Type B pancreatic cell (in vitro differentiated cells): Measurements from ENCODE around the gene DLX4. TPM values are rescaled to one million over a fixed set of nuclear protein-coding genes. Genes with fewer than 3 reads are reported as not detected.

Experiments
- DNase-seq: peaks from one replicate; pipeline ENCODE4 v3.0.0; 2021; ENCODE audit warnings: mixed read lengths; ENCODE audit not compliant: unreplicated experiment; ENCODE audit errors: extremely low spot score
- H3K27ac Mint-ChIP-seq: 2 replicates; pipeline ENCODE4 v1.8.0; 2021; ENCODE audit warnings: mild to moderate bottlenecking, mixed read lengths
- H3K27me3 Mint-ChIP-seq: 2 replicates; pipeline ENCODE4 v1.8.0; 2021; ENCODE audit warnings: mixed read lengths
- H3K36me3 Mint-ChIP-seq: 2 replicates; pipeline ENCODE4 v1.8.0; 2021; ENCODE audit warnings: mixed read lengths
- H3K4me1 Mint-ChIP-seq: one replicate; pipeline ENCODE4 v1.8.0; 2021; ENCODE audit warnings: mixed read lengths; ENCODE audit not compliant: unreplicated experiment
- H3K4me3 Mint-ChIP-seq: 2 replicates; pipeline ENCODE4 v1.8.0; 2021; ENCODE audit warnings: mild to moderate bottlenecking, mixed read lengths
- H3K9me3 Mint-ChIP-seq: 2 replicates; pipeline ENCODE4 v1.8.0; 2021; ENCODE audit warnings: mixed read lengths
- total RNA-seq: library from RNA; stranded (reverse); gene quantifications from 2 replicates; pipeline ENCODE4 v1.2.1, GENCODE V29; 2021; ENCODE audit warnings: low replicate concordance
- TF ChIP-seq, protein P1 (sequence below): fragments of 200-600 bp; sonication (generic); conservative IDR thresholded peaks from 2 replicates; pipeline ENCODE4 v1.5.0; 2021; ENCODE audit warnings: antibody characterized with exemption, mild to moderate bottlenecking

The DLX4 gene
- total RNA-seq, 1 donor from 2014 or later, result 10.4 TPM

DNA sequence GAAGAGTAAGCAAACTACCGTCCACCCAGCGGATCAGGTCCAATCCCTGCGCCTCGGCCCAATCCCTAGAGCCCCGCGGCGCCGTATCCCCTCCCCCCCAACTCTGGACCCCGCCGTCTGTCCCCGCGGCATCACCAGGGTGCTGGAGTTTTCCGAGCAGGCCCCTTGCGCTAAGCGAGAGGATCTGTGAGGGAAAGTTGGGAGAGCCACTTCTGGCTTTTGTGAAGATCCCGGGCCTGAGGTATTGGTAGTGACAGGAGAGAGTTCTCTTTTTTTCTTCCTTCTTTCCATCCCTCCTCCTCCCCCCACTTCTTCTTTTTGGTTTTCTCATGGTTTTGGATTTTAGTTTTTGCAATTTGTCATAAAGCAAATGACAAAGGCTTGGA lies 3.5 kb upstream of the DLX4 start:
- peaks cover 90% of the 10 kb centered on the region for H3K27me3 Mint-ChIP-seq
- peaks cover 1% of the 10 kb centered on the region for H3K9me3 Mint-ChIP-seq
- H3K4me3 Mint-ChIP-seq, result peak overlapping the region; percentile 77
- peaks cover 22% of the 10 kb centered on the region for H3K4me1 Mint-ChIP-seq
- no peak for DNase-seq
- TF ChIP-seq, protein P1, sequence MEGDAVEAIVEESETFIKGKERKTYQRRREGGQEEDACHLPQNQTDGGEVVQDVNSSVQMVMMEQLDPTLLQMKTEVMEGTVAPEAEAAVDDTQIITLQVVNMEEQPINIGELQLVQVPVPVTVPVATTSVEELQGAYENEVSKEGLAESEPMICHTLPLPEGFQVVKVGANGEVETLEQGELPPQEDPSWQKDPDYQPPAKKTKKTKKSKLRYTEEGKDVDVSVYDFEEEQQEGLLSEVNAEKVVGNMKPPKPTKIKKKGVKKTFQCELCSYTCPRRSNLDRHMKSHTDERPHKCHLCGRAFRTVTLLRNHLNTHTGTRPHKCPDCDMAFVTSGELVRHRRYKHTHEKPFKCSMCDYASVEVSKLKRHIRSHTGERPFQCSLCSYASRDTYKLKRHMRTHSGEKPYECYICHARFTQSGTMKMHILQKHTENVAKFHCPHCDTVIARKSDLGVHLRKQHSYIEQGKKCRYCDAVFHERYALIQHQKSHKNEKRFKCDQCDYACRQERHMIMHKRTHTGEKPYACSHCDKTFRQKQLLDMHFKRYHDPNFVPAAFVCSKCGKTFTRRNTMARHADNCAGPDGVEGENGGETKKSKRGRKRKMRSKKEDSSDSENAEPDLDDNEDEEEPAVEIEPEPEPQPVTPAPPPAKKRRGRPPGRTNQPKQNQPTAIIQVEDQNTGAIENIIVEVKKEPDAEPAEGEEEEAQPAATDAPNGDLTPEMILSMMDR, result no peak
- H3K27ac Mint-ChIP-seq, result no peak overlapping the region
- peaks cover 13% of the 10 kb centered on the region for H3K36me3 Mint-ChIP-seq

DNA sequence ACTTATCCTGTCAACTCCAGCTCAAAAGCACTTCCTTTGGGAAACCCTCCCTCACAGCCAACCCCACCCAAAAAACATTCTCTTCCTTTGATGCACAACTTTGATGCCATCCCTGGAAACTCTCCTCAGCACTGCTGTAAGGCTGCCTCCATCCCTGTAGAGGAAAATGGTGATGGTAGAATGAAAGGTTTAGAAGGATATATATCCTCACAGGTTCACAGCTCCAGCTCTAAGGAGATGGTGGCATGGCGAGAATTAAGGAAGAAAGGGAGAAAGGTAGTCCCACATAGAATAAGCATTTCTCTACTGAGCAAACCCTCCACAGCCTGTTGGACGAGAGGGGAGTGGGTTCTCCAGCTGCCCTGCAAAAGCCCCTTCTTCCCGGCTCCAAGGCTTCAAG lies 2.2 kb upstream of the DLX4 start:
- TF ChIP-seq, protein P1, result no peak
- peaks cover 4% of the 10 kb centered on the region for H3K9me3 Mint-ChIP-seq
- H3K4me1 Mint-ChIP-seq, result peaks cover 24% of the 10 kb centered on the region
- H3K27me3 Mint-ChIP-seq, result peaks cover 95% of the 10 kb centered on the region
- DNase-seq, result no peak
- H3K27ac Mint-ChIP-seq, result peak overlapping the region; percentile 3
- no peak overlapping the region for H3K4me3 Mint-ChIP-seq
- peaks cover 13% of the 10 kb centered on the region for H3K36me3 Mint-ChIP-seq

DNA sequence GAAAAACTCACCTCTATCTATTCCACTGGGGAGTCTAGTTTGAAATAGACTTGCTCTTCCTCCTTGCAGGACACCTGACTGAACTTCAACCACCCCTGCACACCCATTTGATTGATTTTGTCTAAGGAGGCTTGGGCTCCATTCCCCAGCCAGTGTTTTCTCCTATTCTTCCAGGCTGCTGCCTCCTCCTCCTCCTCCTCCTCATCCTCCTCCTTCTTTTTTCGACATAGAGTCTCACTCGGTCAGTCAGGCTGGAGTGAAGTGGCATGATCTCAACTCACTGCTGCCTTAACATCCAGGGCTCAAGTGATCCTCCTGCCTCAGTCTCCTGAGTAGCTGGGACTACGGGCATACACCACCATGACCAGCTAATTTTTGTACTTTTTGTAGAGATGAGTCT lies 1.8 kb upstream of the DLX4 start:
- H3K4me3 Mint-ChIP-seq, result peak overlapping the region; percentile 31
- DNase-seq, result no peak
- H3K27ac Mint-ChIP-seq, result no peak overlapping the region
- peaks cover 4% of the 10 kb centered on the region for H3K9me3 Mint-ChIP-seq
- peaks cover 95% of the 10 kb centered on the region for H3K27me3 Mint-ChIP-seq
- H3K4me1 Mint-ChIP-seq, result peaks cover 24% of the 10 kb centered on the region
- TF ChIP-seq, protein P1, result no peak
- peaks cover 13% of the 10 kb centered on the region for H3K36me3 Mint-ChIP-seq

DNA sequence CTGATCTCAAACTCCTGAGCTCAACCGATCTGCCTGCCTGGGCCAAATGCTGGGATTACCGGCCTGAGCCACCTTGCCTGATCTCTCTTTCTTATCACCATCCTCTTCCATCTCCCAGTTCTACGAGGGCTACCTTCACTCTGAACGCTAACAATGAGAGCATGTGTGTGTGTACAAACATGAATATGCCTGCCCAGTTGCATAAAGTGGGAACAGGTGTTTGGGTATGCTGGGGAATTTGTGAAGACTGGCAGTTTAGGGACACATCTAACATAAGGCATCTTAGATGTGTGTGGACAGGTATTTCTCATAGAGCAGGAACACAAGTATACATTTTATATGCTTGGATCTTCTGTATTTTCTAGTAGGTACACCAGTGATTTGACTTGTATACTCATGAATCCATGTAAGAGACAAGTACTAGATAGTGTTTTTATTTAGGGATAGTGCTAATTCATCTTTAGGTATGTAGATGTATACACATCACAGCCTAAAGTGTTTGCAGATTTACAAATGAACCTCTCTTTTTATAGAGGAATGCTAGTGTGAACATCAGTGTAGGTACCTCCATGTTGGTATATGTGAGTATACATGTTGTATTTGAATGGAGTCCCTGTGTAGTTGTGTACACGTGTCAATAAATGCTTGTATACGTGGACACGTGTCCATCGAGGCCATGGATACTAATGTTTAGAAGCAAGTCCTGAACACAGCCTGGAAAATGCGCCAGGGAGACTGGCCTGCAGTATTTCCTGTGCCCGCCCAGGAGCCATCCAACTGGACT lies 1.2 kb upstream of the DLX4 start:
- Mint-ChIP-seq H3K36me3 (peaks cover 13% of the 10 kb centered on the region), H3K27me3 (peaks cover 95% of the 10 kb centered on the region), H3K4me1 (peaks cover 24% of the 10 kb centered on the region), H3K27ac (no peak overlapping the region), H3K9me3 (peaks cover 4% of the 10 kb centered on the region), H3K4me3 (peak overlapping the region; percentile 31)
- TF ChIP-seq, protein P1, result no peak
- no peak for DNase-seq

DNA sequence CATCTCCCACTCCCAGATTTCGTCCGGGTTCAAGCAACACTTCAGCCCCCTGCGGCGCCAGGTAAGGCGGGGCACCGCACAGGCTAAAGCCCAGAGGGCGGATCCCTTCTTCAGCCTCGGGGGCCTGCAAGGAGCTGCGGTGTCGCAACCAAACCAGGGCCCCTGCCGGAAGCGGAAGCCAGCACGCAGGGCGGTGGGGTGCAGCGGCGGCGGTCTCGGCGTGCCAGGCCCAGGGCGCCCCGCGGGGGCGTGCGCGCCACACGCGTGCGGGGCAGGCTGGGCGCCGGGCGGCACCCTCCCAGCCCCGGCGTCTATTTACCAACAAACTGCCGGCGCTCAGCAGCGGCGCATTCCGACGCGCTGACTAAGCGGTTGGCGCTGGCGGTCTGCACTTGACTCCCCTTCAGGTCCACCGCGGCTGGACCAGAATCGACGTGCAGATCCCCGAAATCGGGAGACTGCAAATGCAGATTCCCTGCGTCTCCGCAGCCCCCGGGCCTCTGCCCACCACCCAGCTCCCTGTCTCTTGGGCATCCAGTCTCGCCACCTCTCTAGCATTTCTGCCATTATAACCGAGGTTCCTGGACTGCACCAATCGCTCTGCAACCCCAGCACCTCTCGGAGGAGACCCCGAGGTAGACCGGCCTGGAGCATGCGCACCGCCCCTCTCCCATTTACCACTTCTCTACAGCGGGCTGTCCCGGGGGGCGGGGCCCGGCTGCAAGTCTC lies 421 bp upstream of the DLX4 start:
- H3K4me1 Mint-ChIP-seq, result peaks cover 20% of the 10 kb centered on the region
- DNase-seq, result peak; percentile 82
- H3K27ac Mint-ChIP-seq, result peak overlapping the region; percentile 85
- H3K9me3 Mint-ChIP-seq, result peaks cover 4% of the 10 kb centered on the region
- TF ChIP-seq, protein P1, result no peak
- H3K27me3 Mint-ChIP-seq, result peaks cover 95% of the 10 kb centered on the region
- peak overlapping the region; percentile 93 for H3K4me3 Mint-ChIP-seq
- H3K36me3 Mint-ChIP-seq, result peaks cover 11% of the 10 kb centered on the region
